Medulla oblongata (tissue), 1 donor: ENCODE results near the gene CUBN.

Experiments used
- DNase-seq: peaks from one replicate; pipeline ENCODE4 v3.0.0-alpha.2; 2015; ENCODE audit errors: extremely low spot score

CUBN gene

GRCh38 chr10:17109046-17109445 lies 20.6 kb downstream of the CUBN start:
- DNase-seq: no peak

GRCh38 chr10:17106991-17107390 lies 22.6 kb downstream of the CUBN start:
- DNase-seq: no peak

GRCh38 chr10:17101910-17102266 lies 27.7 kb downstream of the CUBN start:
- DNase-seq: no peak

- DNase-seq: no peak
Observed at GRCh38 chr10:17101257-17101909, 28.2 kb downstream of the CUBN start.

- DNase-seq: no peak
Observed at GRCh38 chr10:17100586-17100985, 29.0 kb downstream of the CUBN start.

GRCh38 chr10:17098012-17098411 lies 31.6 kb downstream of the CUBN start:
- no peak for DNase-seq

GRCh38 chr10:17094844-17095243 lies 34.8 kb downstream of the CUBN start:
- DNase-seq: no peak

GRCh38 chr10:17092986-17093803 lies 36.4 kb downstream of the CUBN start:
- no peak for DNase-seq

- no peak for DNase-seq
Observed at GRCh38 chr10:17092216-17092944, 37.2 kb downstream of the CUBN start.

- DNase-seq: no peak
Observed at GRCh38 chr10:17088118-17088806, 41.3 kb downstream of the CUBN start.

- DNase-seq: no peak
Observed at GRCh38 chr10:17086865-17087367, 42.7 kb downstream of the CUBN start.

GRCh38 chr10:17085011-17085725 lies 44.4 kb downstream of the CUBN start:
- DNase-seq: no peak

- no peak for DNase-seq
Observed at GRCh38 chr10:17084258-17084657, 45.4 kb downstream of the CUBN start.

- no peak for DNase-seq
Observed at GRCh38 chr10:17081431-17081830, 48.2 kb downstream of the CUBN start.

- no peak for DNase-seq
Observed at GRCh38 chr10:17077890-17078289, 51.7 kb downstream of the CUBN start.

- no peak for DNase-seq
Observed at GRCh38 chr10:17077346-17077781, 52.2 kb downstream of the CUBN start.

- DNase-seq: no peak
Observed at GRCh38 chr10:17076626-17077345, 52.8 kb downstream of the CUBN start.

- no peak for DNase-seq
Observed at GRCh38 chr10:17075533-17076359, 53.9 kb downstream of the CUBN start.

GRCh38 chr10:17074541-17074847 lies 55.1 kb downstream of the CUBN start:
- DNase-seq: no peak
